SK-N-MC (cell line): ENCODE measurements around the gene DLGAP4.

Experiments used
- EZH2 ChIP-seq: fragments of 200-600 bp; sonication (generic); IDR thresholded peaks from one replicate; pipeline ENCODE4 v1.6.1; 2017; ENCODE audit warnings: antibody characterized with exemption
- POLR2AphosphoS5 ChIP-seq: IDR thresholded peaks from 2 replicates; pipeline ENCODE4 v1.6.1; 2012; ENCODE audit warnings: mild to moderate bottlenecking, low read depth, low read length, borderline replicate concordance

DNA sequence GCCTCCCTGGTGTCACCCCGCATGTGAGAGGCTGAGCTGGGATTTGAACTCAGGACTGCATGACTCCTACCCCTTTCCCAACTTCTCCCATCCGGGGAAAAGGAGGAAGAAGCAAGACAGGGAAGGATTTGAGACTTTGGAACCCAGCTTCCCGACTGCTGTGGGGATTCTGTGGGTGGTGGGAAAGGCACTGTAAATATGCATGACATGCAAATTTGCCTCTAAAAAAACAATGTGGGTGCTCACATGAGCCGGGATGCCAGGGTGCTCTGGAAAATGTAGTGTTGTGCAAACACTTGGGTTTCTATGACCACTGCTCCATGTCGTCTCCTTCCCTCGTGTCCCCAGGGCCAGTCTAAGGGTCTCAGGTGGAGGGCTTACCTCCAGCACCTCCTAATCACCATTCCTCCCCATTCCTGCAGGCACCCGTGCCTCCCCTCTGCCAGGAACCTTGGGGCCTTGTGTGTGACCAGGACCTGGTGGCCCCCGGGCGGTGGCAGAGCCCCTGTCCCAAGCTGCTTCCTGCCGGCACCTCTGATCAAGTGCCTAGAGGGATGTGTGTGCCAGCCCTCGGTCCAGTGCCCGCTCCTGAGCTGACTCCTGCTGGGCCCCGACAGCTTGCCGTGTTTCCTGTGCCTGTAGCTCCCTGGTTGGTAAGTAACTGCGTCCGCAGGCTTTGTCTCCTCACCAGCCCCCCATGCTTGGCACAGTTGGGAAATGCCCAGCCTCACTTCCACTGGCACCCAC is 60.7 kb downstream of the DLGAP4 start:
- TF ChIP-seq POLR2AphosphoS5 (no peak), EZH2 (no peak)
